DND-41 (cell line): Measurements from ENCODE around the gene CNTNAP5.

Experiments used
- ATAC-seq: fragments of 200-7000 bp; cut with Tn5 transposase; 3 replicates; pipeline ENCODE4 v1.9.1; 2021; ENCODE audit warnings: low read depth; ENCODE audit not compliant: insufficient read depth
- DNase-seq: peaks from one replicate; pipeline ENCODE4 v3.0.0-alpha.2; 2020
- H2AFZ ChIP-seq: 2 replicates; pipeline ENCODE4 v1.6.0; 2012; ENCODE audit warnings: low read depth, low read length
- H3K27ac ChIP-seq: 2 replicates; pipeline ENCODE4 v1.5.1; 2012; ENCODE audit warnings: low read length, inconsistent platforms
- H3K27me3 ChIP-seq: fragments of 200-600 bp; sonication (generic); 2 replicates; pipeline ENCODE4 v1.6.0; 2012; ENCODE audit warnings: low read length, mild to moderate bottlenecking, inconsistent platforms; ENCODE audit not compliant: insufficient read depth, poor library complexity
- H3K36me3 ChIP-seq: 2 replicates; pipeline ENCODE4 v1.5.1; 2012; ENCODE audit warnings: low read length, inconsistent platforms; ENCODE audit not compliant: insufficient read depth
- H3K4me1 ChIP-seq: 2 replicates; pipeline ENCODE4 v1.5.1; 2012; ENCODE audit warnings: mild to moderate bottlenecking, low read length; ENCODE audit not compliant: insufficient read depth
- H3K4me2 ChIP-seq: 2 replicates; pipeline ENCODE4 v1.6.0; 2012; ENCODE audit warnings: mild to moderate bottlenecking, moderate library complexity, low read length, inconsistent platforms; ENCODE audit not compliant: insufficient read depth
- H3K4me3 ChIP-seq, 2 experiments: fragments of 200-600 bp in 1 of 2; shearing (Covaris generic) in 1 of 2; 2 replicates each; pipeline ENCODE4 v1.5.1; 2012 to 2016; ENCODE audit warnings: inconsistent platforms in 2 of 2, low read length in 2 of 2, mild to moderate bottlenecking in 2 of 2, low read depth in 1 of 2, moderate library complexity in 1 of 2
- H3K79me2 ChIP-seq: 2 replicates; pipeline ENCODE4 v1.6.0; 2012; ENCODE audit warnings: low read length, inconsistent platforms; ENCODE audit not compliant: insufficient read depth
- H3K9ac ChIP-seq: 2 replicates; pipeline ENCODE4 v1.6.0; 2012; ENCODE audit warnings: low read depth, mild to moderate bottlenecking, inconsistent platforms, low read length, moderate library complexity
- H3K9me3 ChIP-seq: 2 replicates; pipeline ENCODE4 v1.5.1; 2012; ENCODE audit warnings: low read length, moderate library complexity, mild to moderate bottlenecking, inconsistent platforms; ENCODE audit not compliant: insufficient read depth, severe bottlenecking
- H4K20me1 ChIP-seq: 2 replicates; pipeline ENCODE4 v1.6.0; 2012; ENCODE audit warnings: low read length; ENCODE audit not compliant: insufficient read depth
- CTCF ChIP-seq: IDR thresholded peaks from 2 replicates; pipeline ENCODE4 v1.5.1; 2012; ENCODE audit warnings: borderline replicate concordance, low read length, moderate library complexity, mild to moderate bottlenecking; ENCODE audit not compliant: poor library complexity, severe bottlenecking; ENCODE audit errors: extremely low read depth
- EZH2 ChIP-seq: IDR thresholded peaks from 3 replicates; pipeline ENCODE4 v1.6.1; 2012; ENCODE audit warnings: borderline replicate concordance, low read depth, mild to moderate bottlenecking, moderate library complexity, low read length, inconsistent platforms; ENCODE audit not compliant: severe bottlenecking

The CNTNAP5 gene

GRCh38 chr2:124039032-124039431 lies 13.9 kb downstream of the CNTNAP5 start:
- H3K27me3 ChIP-seq: no peaks in the 10 kb centered on the region
- no peak overlapping the region for H3K4me3 ChIP-seq
- no peaks in the 10 kb centered on the region for H3K9me3 ChIP-seq
- H3K36me3 ChIP-seq: no peaks in the 10 kb centered on the region
- H3K9ac ChIP-seq: no peak overlapping the region
- no peaks in the 10 kb centered on the region for H3K79me2 ChIP-seq
- H4K20me1 ChIP-seq: no peaks in the 10 kb centered on the region
- H3K4me1 ChIP-seq: no peaks in the 10 kb centered on the region
- H3K27ac ChIP-seq: no peak overlapping the region
- no peak overlapping the region for H2AFZ ChIP-seq
- H3K4me2 ChIP-seq: no peak overlapping the region
- ATAC-seq (no peak), DNase-seq (no peak)
- TF ChIP-seq EZH2 (no peak), CTCF (no peak)

GRCh38 chr2:124039762-124040291 lies 14.7 kb downstream of the CNTNAP5 start:
- H3K9ac ChIP-seq: no peak overlapping the region
- DNase-seq (no peak), ATAC-seq (no peak)
- no peaks in the 10 kb centered on the region for H3K4me1 ChIP-seq
- no peak overlapping the region for H3K4me2 ChIP-seq
- H3K27ac ChIP-seq: no peak overlapping the region
- no peaks in the 10 kb centered on the region for H3K9me3 ChIP-seq
- H4K20me1 ChIP-seq: no peaks in the 10 kb centered on the region
- no peaks in the 10 kb centered on the region for H3K79me2 ChIP-seq
- no peak overlapping the region for H3K4me3 ChIP-seq
- H2AFZ ChIP-seq: no peak overlapping the region
- H3K36me3 ChIP-seq: no peaks in the 10 kb centered on the region
- no peaks in the 10 kb centered on the region for H3K27me3 ChIP-seq
- TF ChIP-seq EZH2 (no peak), CTCF (no peak)

GRCh38 chr2:124045894-124046293 lies 20.8 kb downstream of the CNTNAP5 start:
- H4K20me1 ChIP-seq: no peaks in the 10 kb centered on the region
- no peak overlapping the region for H3K9ac ChIP-seq
- H3K4me3 ChIP-seq: no peak overlapping the region
- no peak for TF ChIP-seq CTCF
- no peak overlapping the region for H3K27ac ChIP-seq
- DNase-seq (no peak), ATAC-seq (no peak)
- no peak overlapping the region for H2AFZ ChIP-seq
- H3K9me3 ChIP-seq: no peaks in the 10 kb centered on the region
- H3K79me2 ChIP-seq: no peaks in the 10 kb centered on the region
- H3K27me3 ChIP-seq: no peaks in the 10 kb centered on the region
- no peaks in the 10 kb centered on the region for H3K36me3 ChIP-seq
- H3K4me2 ChIP-seq: no peak overlapping the region
- no peaks in the 10 kb centered on the region for H3K4me1 ChIP-seq

- Histone ChIP-seq H4K20me1 (no peaks in the 10 kb centered on the region), H3K79me2 (no peaks in the 10 kb centered on the region), H3K9ac (no peak overlapping the region), H3K4me3 (no peak overlapping the region), H3K9me3 (no peaks in the 10 kb centered on the region), H2AFZ (no peak overlapping the region), H3K36me3 (no peaks in the 10 kb centered on the region), H3K27me3 (no peaks in the 10 kb centered on the region), H3K4me1 (no peaks in the 10 kb centered on the region), H3K4me2 (no peak overlapping the region), H3K27ac (no peak overlapping the region)
- DNase-seq (no peak), ATAC-seq (no peak)
- TF ChIP-seq CTCF (no peak), EZH2 (no peak)
These were observed 21.2 kb downstream of the CNTNAP5 start for GRCh38 chr2:124046332-124046731.
